Measurements from ENCODE around the gene NKX1-1.

The NKX1-1 gene

DNA sequence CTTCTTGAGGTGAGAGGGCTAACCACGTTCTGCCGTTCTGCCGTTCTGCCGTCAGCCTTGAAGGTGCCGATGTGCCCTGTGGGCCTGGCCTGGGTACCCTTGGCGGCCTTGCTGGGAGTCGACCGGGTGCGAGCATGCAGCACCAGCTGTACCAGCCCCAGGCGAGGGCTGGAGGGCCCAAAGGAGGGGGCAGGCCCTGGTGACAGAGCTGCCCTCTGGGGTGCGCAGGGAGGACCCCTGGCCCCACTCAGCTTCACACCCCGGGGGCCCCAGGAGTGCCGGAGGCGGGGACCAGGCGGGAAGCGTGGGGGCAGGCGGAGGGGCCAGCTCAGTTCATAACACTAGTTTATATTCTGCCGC, 37.2 kb downstream of the NKX1-1 start:
- TF ChIP-seq, protein P1, sequence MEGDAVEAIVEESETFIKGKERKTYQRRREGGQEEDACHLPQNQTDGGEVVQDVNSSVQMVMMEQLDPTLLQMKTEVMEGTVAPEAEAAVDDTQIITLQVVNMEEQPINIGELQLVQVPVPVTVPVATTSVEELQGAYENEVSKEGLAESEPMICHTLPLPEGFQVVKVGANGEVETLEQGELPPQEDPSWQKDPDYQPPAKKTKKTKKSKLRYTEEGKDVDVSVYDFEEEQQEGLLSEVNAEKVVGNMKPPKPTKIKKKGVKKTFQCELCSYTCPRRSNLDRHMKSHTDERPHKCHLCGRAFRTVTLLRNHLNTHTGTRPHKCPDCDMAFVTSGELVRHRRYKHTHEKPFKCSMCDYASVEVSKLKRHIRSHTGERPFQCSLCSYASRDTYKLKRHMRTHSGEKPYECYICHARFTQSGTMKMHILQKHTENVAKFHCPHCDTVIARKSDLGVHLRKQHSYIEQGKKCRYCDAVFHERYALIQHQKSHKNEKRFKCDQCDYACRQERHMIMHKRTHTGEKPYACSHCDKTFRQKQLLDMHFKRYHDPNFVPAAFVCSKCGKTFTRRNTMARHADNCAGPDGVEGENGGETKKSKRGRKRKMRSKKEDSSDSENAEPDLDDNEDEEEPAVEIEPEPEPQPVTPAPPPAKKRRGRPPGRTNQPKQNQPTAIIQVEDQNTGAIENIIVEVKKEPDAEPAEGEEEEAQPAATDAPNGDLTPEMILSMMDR (IDR thresholded peaks at IDR 0.05; ENCODE audit: extremely low read depth, insufficient read depth, missing control alignments), result no peak
- in situ Hi-C loops (cut with MboI; ENCODE audit: low pct_unique_long_range_greater_than_20kb, low sequenced_read_pairs, unreplicated experiment), result no loop called here
- DNase-seq (ENCODE audit: low spot score), result no peak

DNA sequence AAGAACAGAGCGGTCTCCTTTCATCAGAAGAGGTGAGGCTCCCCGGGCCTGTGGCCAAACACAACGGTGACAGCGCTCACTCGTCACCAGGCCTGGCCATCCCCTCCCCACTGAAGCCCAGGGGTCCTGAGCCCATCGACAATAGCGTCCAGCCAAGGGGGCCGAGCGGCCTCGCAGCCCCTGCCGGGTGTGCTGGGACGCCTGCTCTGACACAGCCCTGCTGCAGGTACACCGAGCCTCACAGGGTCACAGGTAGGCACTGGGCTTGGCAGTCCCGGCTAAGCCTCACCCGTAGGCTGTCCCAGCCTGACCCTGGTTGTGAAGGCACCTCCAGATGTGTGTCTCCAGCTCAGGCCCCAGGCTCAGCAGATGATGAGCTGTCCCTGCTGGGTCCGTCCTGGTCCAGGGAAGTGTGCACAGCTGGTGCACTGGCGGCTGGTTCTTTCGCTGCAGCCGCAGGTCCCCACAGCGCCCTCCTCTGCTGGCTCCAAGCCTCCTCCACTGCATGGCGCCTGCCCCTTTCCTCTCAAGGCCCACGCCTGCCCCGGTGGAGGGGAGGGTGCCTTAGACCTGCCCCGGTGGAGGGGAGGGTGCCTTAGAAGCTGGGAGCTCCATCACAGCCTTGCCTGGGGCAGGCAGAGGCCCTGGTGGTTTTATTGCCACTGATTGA, 37.7 kb downstream of the NKX1-1 start:
- TF ChIP-seq, protein P1 (IDR thresholded peaks at IDR 0.05; ENCODE audit: extremely low read depth, insufficient read depth, missing control alignments), result no peak
- in situ Hi-C loops (cut with MboI; ENCODE audit: low pct_unique_long_range_greater_than_20kb, low sequenced_read_pairs, unreplicated experiment), result no loop called here
- no peak for DNase-seq (ENCODE audit: low spot score)

DNA sequence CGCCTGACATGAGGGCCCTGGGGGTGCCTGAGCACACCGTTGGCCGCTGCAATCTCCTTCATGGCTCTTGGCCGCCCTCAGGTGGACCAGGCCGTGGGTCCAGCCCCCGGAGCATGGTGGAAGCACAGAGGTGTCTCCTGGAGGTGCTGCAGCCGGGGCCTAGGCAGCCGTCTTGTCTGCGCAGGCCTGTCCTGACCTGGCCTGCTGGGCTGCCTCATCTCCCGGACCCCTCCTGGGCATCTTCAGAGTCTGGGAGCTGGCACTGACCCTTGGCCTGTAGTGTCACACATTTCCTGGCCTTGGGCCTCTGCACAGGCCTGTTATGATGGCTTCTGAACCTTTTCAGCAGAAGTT, 38.3 kb downstream of the NKX1-1 start:
- in situ Hi-C loops (cut with MboI; ENCODE audit: low pct_unique_long_range_greater_than_20kb, low sequenced_read_pairs, unreplicated experiment), result no loop called here
- DNase-seq (ENCODE audit: low spot score), result no peak
- TF ChIP-seq, protein P1 (IDR thresholded peaks at IDR 0.05; ENCODE audit: extremely low read depth, insufficient read depth, missing control alignments), result no peak

DNA sequence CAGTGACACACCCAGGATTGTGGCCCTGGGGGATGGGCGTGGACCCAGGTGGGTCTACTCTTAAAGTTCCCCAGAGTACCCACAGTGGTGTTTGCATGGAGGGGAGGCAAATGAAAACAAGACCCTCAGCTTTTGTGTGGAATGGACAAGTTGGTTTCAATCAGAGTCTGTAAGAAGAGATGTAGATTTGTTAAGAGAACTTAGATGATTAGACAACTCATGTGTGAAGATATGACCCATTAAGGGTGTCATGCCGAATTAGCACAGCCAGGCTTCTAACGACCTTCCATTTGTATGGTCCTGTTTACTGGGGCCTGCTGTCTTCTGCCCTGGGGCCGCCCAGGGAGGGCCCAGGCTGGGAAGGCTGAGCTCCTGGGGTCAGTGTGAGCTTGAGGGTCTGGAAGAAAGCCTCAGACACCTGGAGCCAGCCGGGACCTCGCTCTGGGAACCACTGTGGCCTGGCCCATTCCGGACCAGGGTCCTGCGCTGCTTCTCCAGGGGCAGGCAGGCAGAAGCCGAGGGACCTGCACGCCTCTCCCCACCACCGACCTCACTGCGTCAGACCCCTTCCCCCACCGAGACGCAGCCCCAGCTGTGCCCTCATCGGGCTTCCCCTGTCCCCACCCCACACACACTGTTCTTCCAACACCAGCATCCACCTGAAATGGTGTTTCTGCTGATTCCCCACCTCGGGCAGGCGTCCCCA, 38.9 kb downstream of the NKX1-1 start:
- DNase-seq (ENCODE audit: low spot score), result no peak
- in situ Hi-C loops (cut with MboI; ENCODE audit: low pct_unique_long_range_greater_than_20kb, low sequenced_read_pairs, unreplicated experiment), result no loop called here
- TF ChIP-seq, protein P1 (IDR thresholded peaks at IDR 0.05; ENCODE audit: extremely low read depth, insufficient read depth, missing control alignments), result no peak

GRCh38 chr4:1366371-1367229, 39.6 kb downstream of the NKX1-1 start:
- no peak for DNase-seq (ENCODE audit: low spot score)
- TF ChIP-seq, protein P1 (IDR thresholded peaks at IDR 0.05; ENCODE audit: extremely low read depth, insufficient read depth, missing control alignments), result no peak
- in situ Hi-C loops (cut with MboI; ENCODE audit: low pct_unique_long_range_greater_than_20kb, low sequenced_read_pairs, unreplicated experiment), result no loop called here

GRCh38 chr4:1365271-1366178, 40.7 kb downstream of the NKX1-1 start:
- DNase-seq (ENCODE audit: low spot score), result no peak
- in situ Hi-C loops (cut with MboI; ENCODE audit: low pct_unique_long_range_greater_than_20kb, low sequenced_read_pairs, unreplicated experiment), result no loop called here
- TF ChIP-seq, protein P1 (IDR thresholded peaks at IDR 0.05; ENCODE audit: extremely low read depth, insufficient read depth, missing control alignments), result no peak

Measured in GM13977 (cell line).